OCI-LY7 (cell line): ENCODE measurements around the gene PHAX. TPM values are rescaled to one million over a fixed set of nuclear protein-coding genes. Genes with fewer than 3 reads are reported as not detected.

Experiments used
- BruUV-seq: library from RNA; stranded (reverse); fragments of 400-500 nt; replicated peaks from 2 replicates; lab custom pipeline; 2021; lab: Mats Ljungman, UMichigan
- CTCF ChIA-PET: fragments of 300-600 bp; sonication (Branson Sonifier 250); formaldehyde crosslinking; loops from one replicate; lab custom pipeline; 2022; ENCODE audit warnings: antibody characterized with exemption; ENCODE audit not compliant: unreplicated experiment; lab: Charles Lee
- POLR2A ChIA-PET: fragments of 300-600 bp; sonication (Branson Sonifier 250); formaldehyde crosslinking; loops from one replicate; lab custom pipeline; 2022; ENCODE audit warnings: antibody characterized with exemption; lab: Charles Lee
- DNase-seq: peaks from one replicate; pipeline ENCODE4 v3.0.0-alpha.2; 2015; ENCODE audit warnings: low spot score
- H2AFZ ChIP-seq: fragments of 200-600 bp; sonication (generic), shearing (Covaris generic); 2 replicates; pipeline ENCODE4 v1.6.1; 2014; ENCODE audit warnings: mild to moderate bottlenecking, antibody characterized with exemption, low read length, moderate library complexity
- H3K27ac ChIP-seq: fragments of 200-600 bp; sonication (generic); 2 replicates; pipeline ENCODE4 v1.5.1; 2014; ENCODE audit warnings: mixed run types, low read depth, mild to moderate bottlenecking, moderate library complexity, low read length, inconsistent platforms; ENCODE audit not compliant: poor library complexity, severe bottlenecking
- H3K36me3 ChIP-seq: fragments of 200-600 bp; sonication (generic); 2 replicates; pipeline ENCODE4 v1.6.1; 2014; ENCODE audit warnings: mild to moderate bottlenecking, antibody characterized with exemption, low read length, moderate library complexity, mixed read lengths; ENCODE audit not compliant: insufficient read depth
- H3K4me1 ChIP-seq: fragments of 200-600 bp; sonication (generic); 2 replicates; pipeline ENCODE4 v1.5.1; 2014; ENCODE audit warnings: mild to moderate bottlenecking, low read length; ENCODE audit not compliant: insufficient read depth, poor library complexity, severe bottlenecking
- H3K4me2 ChIP-seq: fragments of 200-600 bp; sonication (generic); 2 replicates; pipeline ENCODE4 v1.6.1; 2014; ENCODE audit warnings: mild to moderate bottlenecking, low read length
- H3K4me3 ChIP-seq: fragments of 200-600 bp; sonication (generic); 2 replicates; pipeline ENCODE4 v1.5.1; 2014; ENCODE audit warnings: mild to moderate bottlenecking, low read depth, low read length; ENCODE audit not compliant: poor library complexity, severe bottlenecking
- H3K79me2 ChIP-seq: fragments of 200-600 bp; sonication (generic); 2 replicates; pipeline ENCODE4 v1.6.1; 2016; ENCODE audit warnings: low read depth, mild to moderate bottlenecking, low read length, moderate library complexity, mixed read lengths; ENCODE audit not compliant: insufficient read depth
- H3K9me2 ChIP-seq: fragments of 200-600 bp; sonication (generic); 2 replicates; pipeline ENCODE4 v1.6.1; 2016; ENCODE audit warnings: mild to moderate bottlenecking, low read length, mixed read lengths; ENCODE audit not compliant: insufficient read depth
- H3K9me3 ChIP-seq: fragments of 200-600 bp; sonication (generic); 2 replicates; pipeline ENCODE4 v1.6.1; 2014; ENCODE audit warnings: mild to moderate bottlenecking, mixed run types, low read length, mixed read lengths
- H4K20me1 ChIP-seq: fragments of 200-600 bp; sonication (generic); 2 replicates; pipeline ENCODE4 v1.6.1; 2014; ENCODE audit warnings: mild to moderate bottlenecking, antibody characterized with exemption, low read length, moderate library complexity, mixed read lengths; ENCODE audit not compliant: insufficient read depth
- EZH2phosphoT487 ChIP-seq: fragments of 200-600 bp; sonication (generic); IDR thresholded peaks from 2 replicates; pipeline ENCODE4 v1.6.1; 2018; ENCODE audit warnings: low read depth, borderline replicate concordance, mild to moderate bottlenecking, mixed run types, antibody characterized with exemption, low read length, moderate library complexity, mixed read lengths
- intact Hi-C: fragments of 100-400 bp; cut with micrococcal nuclease; formaldehyde crosslinking; loops from one replicate; pipeline ENCODE4 v1.10.0; 2022; ENCODE audit not compliant: unreplicated experiment
- small RNA-seq: library from RNA; depleted of rRNA; stranded (forward); fragments of <200 nt; gene quantifications from one replicate; pipeline ENCODE3, GENCODE V24; 2014
- total RNA-seq, 2 experiments: library from RNA; depleted of rRNA in 1 of 2; stranded (reverse); fragments of >200 nt in 1 of 2; shearing (Covaris generic) in 1 of 2; gene quantifications; 2 replicates each; pipeline ENCODE4 v1.2.3, GENCODE V29; 2014 to 2022
- TF ChIP-seq, protein P1 (sequence below): fragments of 200-600 bp; sonication (generic); conservative IDR thresholded peaks from 2 replicates; pipeline ENCODE4 v1.5.1; 2014; ENCODE audit warnings: mild to moderate bottlenecking, antibody characterized with exemption, low read length, moderate library complexity, mixed read lengths

PHAX gene
- total RNA-seq, 2 experiments from 2014 or later: 73.8 to 128 TPM

- Histone ChIP-seq H2AFZ (no peak overlapping the region), H4K20me1 (no peaks in the 10 kb centered on the region), H3K4me1 (peaks cover 12% of the 10 kb centered on the region), H3K27ac (no peak overlapping the region), H3K36me3 (no peaks in the 10 kb centered on the region), H3K4me3 (no peak overlapping the region), H3K79me2 (no peaks in the 10 kb centered on the region), H3K9me2 (no peaks in the 10 kb centered on the region), H3K4me2 (no peak overlapping the region), H3K9me3 (no peaks in the 10 kb centered on the region)
- no TSS peak for BruUV-seq
- DNase-seq: no peak
- intact Hi-C loops: loop anchor here (10.0 kb wide), 1 partner anchor 359 kb away; the partner anchor contains the start of gene MARCHF3
- ChIA-PET POLR2A (interaction anchor here (0.7 to 1.7 kb wide), 6 partner anchors 18 to 336 kb away, joined by 3 to 11 read pairs (median 4); no protein-coding TSS in a partner anchor), CTCF (no interaction called here)
- TF ChIP-seq, protein P1, sequence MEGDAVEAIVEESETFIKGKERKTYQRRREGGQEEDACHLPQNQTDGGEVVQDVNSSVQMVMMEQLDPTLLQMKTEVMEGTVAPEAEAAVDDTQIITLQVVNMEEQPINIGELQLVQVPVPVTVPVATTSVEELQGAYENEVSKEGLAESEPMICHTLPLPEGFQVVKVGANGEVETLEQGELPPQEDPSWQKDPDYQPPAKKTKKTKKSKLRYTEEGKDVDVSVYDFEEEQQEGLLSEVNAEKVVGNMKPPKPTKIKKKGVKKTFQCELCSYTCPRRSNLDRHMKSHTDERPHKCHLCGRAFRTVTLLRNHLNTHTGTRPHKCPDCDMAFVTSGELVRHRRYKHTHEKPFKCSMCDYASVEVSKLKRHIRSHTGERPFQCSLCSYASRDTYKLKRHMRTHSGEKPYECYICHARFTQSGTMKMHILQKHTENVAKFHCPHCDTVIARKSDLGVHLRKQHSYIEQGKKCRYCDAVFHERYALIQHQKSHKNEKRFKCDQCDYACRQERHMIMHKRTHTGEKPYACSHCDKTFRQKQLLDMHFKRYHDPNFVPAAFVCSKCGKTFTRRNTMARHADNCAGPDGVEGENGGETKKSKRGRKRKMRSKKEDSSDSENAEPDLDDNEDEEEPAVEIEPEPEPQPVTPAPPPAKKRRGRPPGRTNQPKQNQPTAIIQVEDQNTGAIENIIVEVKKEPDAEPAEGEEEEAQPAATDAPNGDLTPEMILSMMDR: no peak
- no peak for TF ChIP-seq EZH2phosphoT487
These were observed 74.6 kb downstream of the PHAX start for GRCh38 chr5:126675338-126675737.

DNA sequence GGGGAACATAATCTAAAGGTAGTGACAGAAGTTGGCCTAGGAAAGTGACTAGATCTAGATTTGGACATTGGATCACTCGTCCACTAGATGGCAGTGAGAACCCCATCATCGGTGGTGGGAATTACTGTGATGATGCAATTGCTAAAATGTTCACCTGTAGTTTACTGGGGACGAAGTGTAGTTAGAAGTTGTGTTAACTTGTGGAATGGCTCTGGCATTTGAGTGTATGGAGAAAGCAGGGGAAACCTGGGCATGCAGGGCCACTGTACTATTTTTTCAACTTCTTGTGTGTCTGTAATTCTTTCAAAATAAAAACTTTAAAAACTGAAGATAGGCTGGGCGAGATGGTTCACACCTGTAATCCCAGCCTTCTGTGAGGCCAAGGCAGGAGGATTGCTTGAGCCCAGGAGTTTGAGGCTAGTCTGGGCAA, 75.5 kb downstream of the PHAX start:
- Histone ChIP-seq H3K27ac (no peak overlapping the region), H3K79me2 (no peaks in the 10 kb centered on the region), H3K36me3 (no peaks in the 10 kb centered on the region), H2AFZ (no peak overlapping the region), H3K9me3 (no peaks in the 10 kb centered on the region), H4K20me1 (no peaks in the 10 kb centered on the region), H3K4me3 (no peak overlapping the region), H3K4me2 (no peak overlapping the region), H3K9me2 (no peaks in the 10 kb centered on the region), H3K4me1 (peaks cover 15% of the 10 kb centered on the region)
- peak; percentile 82 for DNase-seq
- ChIA-PET POLR2A (interaction anchor here (0.8 to 1.7 kb wide), 4 partner anchors 102 to 155 kb away, joined by 3 to 11 read pairs (median 6); no protein-coding TSS in a partner anchor), CTCF (interaction anchor here (0.9 kb wide), 1 partner anchor 11 kb away, joined by 3 read pairs; no protein-coding TSS in a partner anchor)
- intact Hi-C loops: loop anchor here (1.0 to 10.0 kb wide), 4 partner anchors 104 to 637 kb away; partner anchors contain the start of gene MARCHF3
- TF ChIP-seq EZH2phosphoT487: no peak
- TF ChIP-seq, protein P1: peak; percentile 95
- no TSS peak for BruUV-seq

Small RNA genes within 50 kb of the gene (small RNA-seq; reads per million reads assigned to genes)
- gene BOLA3P3 (not detected), gene RNU6-290P (not detected)

Other genes with a start within 250 kb of the PHAX start
- gene GRAMD2B, start 177.5 kb upstream of the PHAX start, total RNA-seq (2014; rRNA removed; shearing (Covaris generic)): not detected in 2 replicates
- not detected in 2 replicates for gene GRAMD2B, start 177.5 kb upstream of the PHAX start, total RNA-seq (2022)
- gene ALDH7A1, start 5.7 kb upstream of the PHAX start, total RNA-seq (2014; rRNA removed; shearing (Covaris generic)): not detected in 2 replicates
- gene ALDH7A1, start 5.7 kb upstream of the PHAX start, total RNA-seq (2022): not detected in 2 replicates
- 173 and 232 TPM in 2 replicates for gene LMNB1, start 176.2 kb downstream of the PHAX start, total RNA-seq (2014; rRNA removed; shearing (Covaris generic))
- 264 and 280 TPM in 2 replicates for gene LMNB1, start 176.2 kb downstream of the PHAX start, total RNA-seq (2022)